PC-3 (cell line): ENCODE measurements around the gene RDX. TPM values are rescaled to one million over a fixed set of nuclear protein-coding genes. Genes with fewer than 3 reads are reported as not detected.

Experiments
- ATAC-seq: fragments of 200-7000 bp; cut with Tn5 transposase; 2 replicates; pipeline ENCODE4 v1.9.1; 2020; ENCODE audit warnings: mild to moderate bottlenecking, moderate library complexity
- BruUV-seq: library from RNA; stranded (reverse); fragments of 400-500 nt; replicated peaks from 2 replicates; lab custom pipeline; 2021; lab: Mats Ljungman, UMichigan
- CTCF ChIA-PET: fragments of 300-600 bp; sonication (Branson Sonifier 250); formaldehyde crosslinking; loops from one replicate; lab custom pipeline; 2022; ENCODE audit warnings: antibody characterized with exemption; lab: Charles Lee
- POLR2A ChIA-PET: fragments of 300-600 bp; sonication (Branson Sonifier 250); formaldehyde crosslinking; loops from one replicate; lab custom pipeline; 2022; ENCODE audit warnings: antibody characterized with exemption; ENCODE audit not compliant: unreplicated experiment; lab: Charles Lee
- DNase-seq: peaks from one replicate; pipeline ENCODE4 v3.0.0-alpha.2; 2015
- H2AFZ ChIP-seq: fragments of 300-600 bp; sonication (generic); 2 replicates; pipeline ENCODE4 v1.6.0; 2016; ENCODE audit warnings: antibody characterized with exemption, low read length
- H3F3A ChIP-seq: fragments of 300-600 bp; sonication (generic); one replicate; pipeline ENCODE4 v1.6.0; 2017; ENCODE audit warnings: antibody characterized with exemption, low read length, control low read depth, mild to moderate bottlenecking; ENCODE audit not compliant: unreplicated experiment
- H3K27ac ChIP-seq: fragments of 300-600 bp; sonication (generic); 2 replicates; pipeline ENCODE4 v1.5.1; 2016; ENCODE audit warnings: mild to moderate bottlenecking, low read length
- H3K27me3 ChIP-seq: fragments of 300-600 bp; sonication (generic); 2 replicates; pipeline ENCODE4 v1.6.1; 2016; ENCODE audit warnings: low read length, mixed read lengths
- H3K36me3 ChIP-seq: fragments of 300-600 bp; sonication (generic); 2 replicates; pipeline ENCODE4 v1.6.1; 2016; ENCODE audit warnings: low read depth, mixed run types, low read length, mixed read lengths
- H3K4me1 ChIP-seq: fragments of 300-600 bp; sonication (generic); 2 replicates; pipeline ENCODE4 v1.5.1; 2016; ENCODE audit warnings: low read length; ENCODE audit not compliant: insufficient read depth
- H3K4me2 ChIP-seq: fragments of 300-600 bp; sonication (generic); 2 replicates; pipeline ENCODE4 v1.6.0; 2016; ENCODE audit warnings: low read length
- H3K4me3 ChIP-seq: fragments of 300-600 bp; sonication (generic); 2 replicates; pipeline ENCODE4 v1.5.1; 2016; ENCODE audit warnings: mild to moderate bottlenecking, low read length, mixed read lengths
- H3K79me2 ChIP-seq: fragments of 300-600 bp; sonication (generic); 2 replicates; pipeline ENCODE4 v1.6.1; 2017; ENCODE audit warnings: low read length, mixed read lengths
- H3K9ac ChIP-seq: fragments of 300-600 bp; sonication (generic); 2 replicates; pipeline ENCODE4 v1.6.0; 2016; ENCODE audit warnings: mild to moderate bottlenecking, low read length
- H3K9me2 ChIP-seq: fragments of 300-600 bp; sonication (generic); replicated peaks from 2 replicates; pipeline ENCODE4 v1.6.1; 2016; ENCODE audit warnings: mixed run types, low read length, mixed read lengths
- H3K9me3 ChIP-seq: fragments of 300-600 bp; sonication (generic); 2 replicates; pipeline ENCODE4 v1.6.1; 2016; ENCODE audit warnings: low read length, mixed read lengths
- H4K20me1 ChIP-seq: fragments of 300-600 bp; sonication (generic); 2 replicates; pipeline ENCODE4 v1.6.1; 2016; ENCODE audit warnings: low read length, mixed read lengths
- EZH2 ChIP-seq: fragments of 300-600 bp; sonication (generic); IDR thresholded peaks from one replicate; pipeline ENCODE4 v1.6.1; 2017; ENCODE audit warnings: antibody characterized with exemption, mild to moderate bottlenecking, low read length; ENCODE audit not compliant: unreplicated experiment
- EZH2phosphoT487 ChIP-seq: fragments of 300-600 bp; sonication (generic); IDR thresholded peaks from 2 replicates; pipeline ENCODE4 v1.6.1; 2018; ENCODE audit warnings: mild to moderate bottlenecking, antibody characterized with exemption, low read length, borderline replicate concordance
- intact Hi-C: fragments of 100-400 bp; cut with micrococcal nuclease; formaldehyde crosslinking; loops from 2 replicates; pipeline ENCODE4 v1.9.0; 2023
- total RNA-seq: library from RNA; depleted of rRNA; stranded (reverse); fragments of >200 nt; gene quantifications from 2 replicates; pipeline ENCODE4 v1.2.3, GENCODE V29; 2014
- TF ChIP-seq, protein P1 (sequence below): fragments of 300-600 bp; sonication (generic); conservative IDR thresholded peaks from 2 replicates; pipeline ENCODE4 v1.5.1; 2017; ENCODE audit warnings: antibody characterized with exemption, low read depth, mild to moderate bottlenecking, low read length

RDX gene
- total RNA-seq, 1 experiment from 2014 or later = 86.2 TPM

- H4K20me1 ChIP-seq = no peaks in the 10 kb centered on the region
- no peak overlapping the region for H3K27ac ChIP-seq
- intact Hi-C loops = no loop called here
- H2AFZ ChIP-seq = no peak overlapping the region
- H3K9ac ChIP-seq = no peak overlapping the region
- H3K9me3 ChIP-seq = no peaks in the 10 kb centered on the region
- no peak for ATAC-seq
- POLR2A ChIA-PET = no interaction called here
- no peak overlapping the region for H3K4me2 ChIP-seq
- BruUV-seq = no TSS peak
- no peaks in the 10 kb centered on the region for H3F3A ChIP-seq
- no peaks in the 10 kb centered on the region for H3K9me2 ChIP-seq
- CTCF ChIA-PET = no interaction called here
- TF ChIP-seq EZH2phosphoT487 (no peak), EZH2 (no peak)
- TF ChIP-seq, protein P1, sequence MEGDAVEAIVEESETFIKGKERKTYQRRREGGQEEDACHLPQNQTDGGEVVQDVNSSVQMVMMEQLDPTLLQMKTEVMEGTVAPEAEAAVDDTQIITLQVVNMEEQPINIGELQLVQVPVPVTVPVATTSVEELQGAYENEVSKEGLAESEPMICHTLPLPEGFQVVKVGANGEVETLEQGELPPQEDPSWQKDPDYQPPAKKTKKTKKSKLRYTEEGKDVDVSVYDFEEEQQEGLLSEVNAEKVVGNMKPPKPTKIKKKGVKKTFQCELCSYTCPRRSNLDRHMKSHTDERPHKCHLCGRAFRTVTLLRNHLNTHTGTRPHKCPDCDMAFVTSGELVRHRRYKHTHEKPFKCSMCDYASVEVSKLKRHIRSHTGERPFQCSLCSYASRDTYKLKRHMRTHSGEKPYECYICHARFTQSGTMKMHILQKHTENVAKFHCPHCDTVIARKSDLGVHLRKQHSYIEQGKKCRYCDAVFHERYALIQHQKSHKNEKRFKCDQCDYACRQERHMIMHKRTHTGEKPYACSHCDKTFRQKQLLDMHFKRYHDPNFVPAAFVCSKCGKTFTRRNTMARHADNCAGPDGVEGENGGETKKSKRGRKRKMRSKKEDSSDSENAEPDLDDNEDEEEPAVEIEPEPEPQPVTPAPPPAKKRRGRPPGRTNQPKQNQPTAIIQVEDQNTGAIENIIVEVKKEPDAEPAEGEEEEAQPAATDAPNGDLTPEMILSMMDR = no peak
- H3K79me2 ChIP-seq = no peaks in the 10 kb centered on the region
- no peaks in the 10 kb centered on the region for H3K27me3 ChIP-seq
- H3K4me1 ChIP-seq = peaks cover 10% of the 10 kb centered on the region
- no peak for DNase-seq
- H3K4me3 ChIP-seq = no peak overlapping the region
- H3K36me3 ChIP-seq = no peaks in the 10 kb centered on the region
Observed at GRCh38 chr11:110335358-110335757, 38.9 kb upstream of the RDX start.

- intact Hi-C loops = no loop called here
- Histone ChIP-seq H3K27ac (no peak overlapping the region), H3K27me3 (no peaks in the 10 kb centered on the region), H3K4me1 (peaks cover 14% of the 10 kb centered on the region), H3F3A (no peaks in the 10 kb centered on the region), H2AFZ (no peak overlapping the region), H3K9ac (no peak overlapping the region), H3K4me3 (no peak overlapping the region), H3K9me3 (no peaks in the 10 kb centered on the region), H4K20me1 (no peaks in the 10 kb centered on the region), H3K4me2 (no peak overlapping the region), H3K36me3 (no peaks in the 10 kb centered on the region), H3K79me2 (no peaks in the 10 kb centered on the region), H3K9me2 (no peaks in the 10 kb centered on the region)
- ChIA-PET POLR2A (no interaction called here), CTCF (no interaction called here)
- no peak for ATAC-seq
- no peak for DNase-seq
- BruUV-seq = no TSS peak
- TF ChIP-seq EZH2phosphoT487 = no peak
- TF ChIP-seq, protein P1 = no peak
- TF ChIP-seq EZH2 = no peak
Observed at GRCh38 chr11:110331626-110332025, 35.2 kb upstream of the RDX start.

DNA sequence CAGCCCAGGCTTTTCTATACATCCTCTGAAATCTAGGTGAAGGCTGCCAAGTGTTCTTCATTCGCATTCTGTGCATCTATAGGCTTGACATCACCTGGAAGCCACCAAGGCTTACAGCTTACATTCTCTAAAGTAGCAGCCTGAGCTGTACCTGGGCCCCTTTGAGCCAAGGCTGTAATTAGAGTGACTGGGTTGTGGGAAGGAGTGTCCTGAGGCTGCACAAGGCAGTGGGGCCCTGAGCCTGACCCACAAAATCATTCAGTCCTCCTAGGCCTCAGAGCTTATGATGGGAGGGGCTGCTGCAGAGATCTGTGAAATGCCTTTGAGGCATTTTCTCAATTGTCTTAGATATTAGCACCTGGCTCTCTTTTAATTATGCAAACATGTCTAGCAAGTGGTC lies 33.0 kb upstream of the RDX start:
- CTCF ChIA-PET = no interaction called here
- H3K27ac ChIP-seq = no peak overlapping the region
- no peak overlapping the region for H3K9ac ChIP-seq

More for the DNA sequence above, 33.0 kb upstream of the RDX start:
- Histone ChIP-seq H3K4me2 (no peak overlapping the region), H3K27me3 (no peaks in the 10 kb centered on the region), H3K9me2 (no peaks in the 10 kb centered on the region), H3K9me3 (no peaks in the 10 kb centered on the region), H3K4me3 (no peak overlapping the region), H3F3A (no peaks in the 10 kb centered on the region), H4K20me1 (no peaks in the 10 kb centered on the region), H3K4me1 (peaks cover 14% of the 10 kb centered on the region), H2AFZ (no peak overlapping the region), H3K79me2 (no peaks in the 10 kb centered on the region), H3K36me3 (no peaks in the 10 kb centered on the region)
- POLR2A ChIA-PET = interaction anchor here (0.6 kb wide), 1 partner anchor 235 kb away, joined by 3 read pairs; no protein-coding TSS in a partner anchor
- no TSS peak for BruUV-seq
- TF ChIP-seq EZH2phosphoT487 = no peak
- no peak for ATAC-seq
- no peak for DNase-seq
- intact Hi-C loops = no loop called here
